KMS-11 (cell line): ENCODE data around the gene KANK2.

Experiments used
- H2AFZ ChIP-seq: fragments of 200-600 bp; sonication (generic); 2 replicates; pipeline ENCODE4 v1.6.1; 2016; ENCODE audit warnings: antibody characterized with exemption, mixed run types, low read depth
- H3K27ac ChIP-seq: fragments of 200-600 bp; sonication (generic); 2 replicates; pipeline ENCODE4 v1.6.1; 2016; ENCODE audit warnings: mild to moderate bottlenecking, mixed run types
- H3K27me3 ChIP-seq: fragments of 200-600 bp; sonication (generic); 2 replicates; pipeline ENCODE4 v1.6.1; 2017; ENCODE audit warnings: mild to moderate bottlenecking, low read depth, mixed run types, moderate library complexity; ENCODE audit not compliant: insufficient read depth
- H3K36me3 ChIP-seq: fragments of 200-600 bp; sonication (generic); 2 replicates; pipeline ENCODE4 v1.6.1; 2017; ENCODE audit warnings: mild to moderate bottlenecking, mixed run types; ENCODE audit not compliant: insufficient read depth
- H3K4me1 ChIP-seq: fragments of 200-600 bp; sonication (generic); 2 replicates; pipeline ENCODE4 v1.6.1; 2016; ENCODE audit warnings: mild to moderate bottlenecking, low read depth, mixed run types; ENCODE audit not compliant: poor library complexity, severe bottlenecking
- H3K4me2 ChIP-seq: fragments of 200-600 bp; sonication (generic); 2 replicates; pipeline ENCODE4 v1.7.0; 2016; ENCODE audit warnings: mild to moderate bottlenecking, mixed run types
- H3K4me3 ChIP-seq: fragments of 200-600 bp; sonication (generic); IDR thresholded peaks from 2 replicates; pipeline ENCODE4 v1.6.1; 2017; ENCODE audit warnings: low read depth, low read length, mixed read lengths; ENCODE audit not compliant: insufficient read depth
- H3K79me2 ChIP-seq: fragments of 200-600 bp; sonication (generic); 2 replicates; pipeline ENCODE4 v1.6.1; 2016; ENCODE audit warnings: low read depth, mixed run types; ENCODE audit not compliant: insufficient read depth
- H3K9ac ChIP-seq: fragments of 200-600 bp; sonication (generic); 2 replicates; pipeline ENCODE4 v1.6.1; 2016; ENCODE audit warnings: mild to moderate bottlenecking, mixed run types
- H4K20me1 ChIP-seq: fragments of 200-600 bp; sonication (generic); 2 replicates; pipeline ENCODE4 v1.6.1; 2016; ENCODE audit warnings: mild to moderate bottlenecking, mixed run types; ENCODE audit not compliant: insufficient read depth
- CTCF ChIP-seq: fragments of 200-600 bp; sonication (generic); conservative IDR thresholded peaks from 2 replicates; pipeline ENCODE4 v1.6.1; 2017; ENCODE audit warnings: low read depth, mild to moderate bottlenecking, antibody characterized with exemption, low read length, moderate library complexity, mixed read lengths

The KANK2 gene

GRCh38 chr19:11151181-11151580, 46.2 kb downstream of the KANK2 start:
- Histone ChIP-seq H3K79me2 (peaks cover 46% of the 10 kb centered on the region), H3K9ac (no peak overlapping the region), H2AFZ (no peak overlapping the region), H3K27me3 (no peaks in the 10 kb centered on the region), H3K27ac (no peak overlapping the region), H3K4me2 (no peak overlapping the region), H3K4me3 (no peak overlapping the region), H4K20me1 (no peaks in the 10 kb centered on the region), H3K4me1 (peaks cover 10% of the 10 kb centered on the region), H3K36me3 (no peaks in the 10 kb centered on the region)
- no peak for TF ChIP-seq CTCF

- no peak overlapping the region for H3K9ac ChIP-seq
- H3K4me2 ChIP-seq: no peak overlapping the region
- no peak for TF ChIP-seq CTCF
- no peak overlapping the region for H3K4me3 ChIP-seq
- H3K4me1 ChIP-seq: no peaks in the 10 kb centered on the region
- H3K36me3 ChIP-seq: no peaks in the 10 kb centered on the region; the same call in 1 of the 2 replicates
- H3K27ac ChIP-seq: no peak overlapping the region
- peaks cover 20% of the 10 kb centered on the region for H3K79me2 ChIP-seq
- no peaks in the 10 kb centered on the region for H3K27me3 ChIP-seq
- H2AFZ ChIP-seq: no peak overlapping the region
- no peaks in the 10 kb centered on the region for H4K20me1 ChIP-seq
Measured at GRCh38 chr19:11148001-11148400, 49.3 kb downstream of the KANK2 start.

DNA sequence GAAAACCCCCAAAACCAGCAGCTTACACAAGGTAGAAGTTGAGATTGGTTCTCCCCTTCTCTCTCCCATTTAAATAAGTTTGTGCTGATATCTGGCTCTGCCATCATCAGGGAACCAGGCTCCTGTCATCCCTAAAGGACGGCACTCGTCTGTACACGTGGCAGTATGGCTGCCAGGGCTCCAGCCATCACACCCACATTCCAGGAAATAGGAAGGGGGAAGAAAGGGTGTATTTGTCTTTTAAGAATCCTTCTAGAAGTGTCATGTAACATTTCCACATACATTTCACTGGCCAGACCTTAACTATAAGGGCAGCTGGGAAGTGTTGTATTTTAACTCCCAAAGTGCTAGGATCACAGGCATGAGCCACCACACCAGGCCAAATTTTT, 51.8 kb downstream of the KANK2 start:
- Histone ChIP-seq H2AFZ (no peak overlapping the region), H3K36me3 (no peaks in the 10 kb centered on the region; the same call in 1 of the 2 replicates), H4K20me1 (no peaks in the 10 kb centered on the region), H3K27me3 (no peaks in the 10 kb centered on the region), H3K27ac (no peak overlapping the region), H3K4me3 (no peak overlapping the region), H3K9ac (no peak overlapping the region), H3K4me1 (no peaks in the 10 kb centered on the region), H3K4me2 (no peak overlapping the region), H3K79me2 (0 out of 2 replicates have a peak, but pooled peaks cover 4% of the 10 kb centered on the region)
- TF ChIP-seq CTCF: no peak

GRCh38 chr19:11142528-11143171, 54.7 kb downstream of the KANK2 start:
- H2AFZ ChIP-seq: no peak overlapping the region
- H4K20me1 ChIP-seq: no peaks in the 10 kb centered on the region
- H3K79me2 ChIP-seq: no peaks in the 10 kb centered on the region
- TF ChIP-seq CTCF: no peak
- no peak overlapping the region for H3K27ac ChIP-seq
- no peak overlapping the region for H3K4me2 ChIP-seq
- H3K27me3 ChIP-seq: no peaks in the 10 kb centered on the region
- H3K36me3 ChIP-seq: no peaks in the 10 kb centered on the region; the same call in 1 of the 2 replicates
- H3K9ac ChIP-seq: no peak overlapping the region
- no peaks in the 10 kb centered on the region for H3K4me1 ChIP-seq
- no peak overlapping the region for H3K4me3 ChIP-seq
